Hepatocyte (in vitro differentiated cells): ENCODE results near the gene OPCML. TPM values are rescaled to one million over a fixed set of nuclear protein-coding genes. Genes with fewer than 3 reads are reported as not detected.

Source experiments
- DNase-seq: peaks from one replicate; pipeline ENCODE4 v3.0.0-alpha.2; 2016; ENCODE audit warnings: low spot score
- H2AFZ ChIP-seq: fragments of 200-600 bp; sonication (generic); 2 replicates; pipeline ENCODE4 v1.6.0; 2016; ENCODE audit warnings: antibody characterized with exemption, mild to moderate bottlenecking
- H3K27ac ChIP-seq: fragments of 200-600 bp; sonication (generic); 2 replicates; pipeline ENCODE4 v1.5.1; 2016; ENCODE audit warnings: mild to moderate bottlenecking
- H3K27me3 ChIP-seq: fragments of 200-600 bp; sonication (generic); 2 replicates; pipeline ENCODE4 v1.6.1; 2016
- H3K36me3 ChIP-seq: fragments of 200-600 bp; sonication (generic); replicated peaks from 2 replicates; pipeline ENCODE4 v1.5.1; 2016; ENCODE audit warnings: low read depth; ENCODE audit not compliant: insufficient read depth
- H3K4me1 ChIP-seq: fragments of 200-600 bp; sonication (generic); 2 replicates; pipeline ENCODE4 v1.5.1; 2016; ENCODE audit warnings: mild to moderate bottlenecking, moderate library complexity; ENCODE audit not compliant: insufficient read depth
- H3K4me2 ChIP-seq: fragments of 200-600 bp; sonication (generic); 2 replicates; pipeline ENCODE4 v1.6.0; 2016
- H3K4me3 ChIP-seq: fragments of 200-600 bp; sonication (generic); 2 replicates; pipeline ENCODE4 v1.5.1; 2016; ENCODE audit warnings: mild to moderate bottlenecking
- H3K79me2 ChIP-seq: fragments of 200-600 bp; sonication (generic); 2 replicates; pipeline ENCODE4 v1.6.0; 2017; ENCODE audit warnings: mild to moderate bottlenecking
- H3K9me2 ChIP-seq: fragments of 200-600 bp; sonication (generic); replicated peaks from 2 replicates; pipeline ENCODE4 v1.6.0; 2017; ENCODE audit warnings: mild to moderate bottlenecking; ENCODE audit not compliant: insufficient read depth
- H3K9me3 ChIP-seq: fragments of 200-600 bp; sonication (generic); 2 replicates; pipeline ENCODE4 v1.5.1; 2016; ENCODE audit warnings: low read depth, mild to moderate bottlenecking
- H4K20me1 ChIP-seq: fragments of 200-600 bp; sonication (generic); 2 replicates; pipeline ENCODE4 v1.6.0; 2016; ENCODE audit warnings: mild to moderate bottlenecking; ENCODE audit not compliant: insufficient read depth, poor library complexity, severe bottlenecking
- CTCF ChIP-seq: fragments of 200-600 bp; sonication (generic); IDR thresholded peaks from 2 replicates; pipeline ENCODE4 v1.5.1; 2016; ENCODE audit warnings: antibody characterized with exemption, mild to moderate bottlenecking; ENCODE audit not compliant: poor library complexity
- EZH2 ChIP-seq: fragments of 200-600 bp; sonication (generic); IDR thresholded peaks from 2 replicates; pipeline ENCODE4 v1.6.1; 2016; ENCODE audit warnings: antibody characterized with exemption, mild to moderate bottlenecking, borderline replicate concordance
- EZH2phosphoT487 ChIP-seq: fragments of 200-600 bp; sonication (generic); IDR thresholded peaks from one replicate; pipeline ENCODE4 v1.6.1; 2018; ENCODE audit warnings: antibody characterized with exemption, mild to moderate bottlenecking, low read depth, moderate library complexity; ENCODE audit not compliant: unreplicated experiment, severe bottlenecking
- WGBS: methylation state at CpG from one replicate; pipeline ENCODE4 v1.1.6; 2016; ENCODE audit warnings: low lambda C conversion rate; ENCODE audit errors: missing lambda C conversion rate; 5-methylcytosine and 5-hydroxymethylcytosine counted together
- polyA plus RNA-seq: library from polyadenylated mRNA; unstranded; fragments of >200 nt; fragmentation: Nextera tagmentation; extraction: Ambion mirVana; gene quantifications from 2 replicates; pipeline ENCODE4 v1.2.1, GENCODE V29; 2016
- total RNA-seq: library from RNA; depleted of rRNA; stranded (reverse); fragments of >200 nt; gene quantifications from 2 replicates; pipeline ENCODE4 v1.2.3, GENCODE V29; 2014

OPCML gene
- total and polyA plus RNA-seq, 2 experiments from 2014 or later = 0.37 to 0.98 TPM

GRCh38 chr11:133181066-133181465 lies 351.2 kb downstream of the OPCML start:
- no peaks in the 10 kb centered on the region for H3K4me1 ChIP-seq
- WGBS = 83% methylated on average over 10 of the region's 10 CpGs
- no peaks in the 10 kb centered on the region for H3K9me3 ChIP-seq
- H3K4me3 ChIP-seq = no peak overlapping the region
- no peaks in the 10 kb centered on the region for H3K36me3 ChIP-seq
- H3K27ac ChIP-seq = no peak overlapping the region
- TF ChIP-seq EZH2phosphoT487 = no peak
- no peak for TF ChIP-seq EZH2
- TF ChIP-seq CTCF = no peak
- H2AFZ ChIP-seq = no peak overlapping the region
- no peak overlapping the region for H3K4me2 ChIP-seq
- H3K79me2 ChIP-seq = no peaks in the 10 kb centered on the region
- no peaks in the 10 kb centered on the region for H3K9me2 ChIP-seq
- DNase-seq = no peak
- peaks cover 11% of the 10 kb centered on the region for H3K27me3 ChIP-seq
- H4K20me1 ChIP-seq = no peaks in the 10 kb centered on the region

DNA sequence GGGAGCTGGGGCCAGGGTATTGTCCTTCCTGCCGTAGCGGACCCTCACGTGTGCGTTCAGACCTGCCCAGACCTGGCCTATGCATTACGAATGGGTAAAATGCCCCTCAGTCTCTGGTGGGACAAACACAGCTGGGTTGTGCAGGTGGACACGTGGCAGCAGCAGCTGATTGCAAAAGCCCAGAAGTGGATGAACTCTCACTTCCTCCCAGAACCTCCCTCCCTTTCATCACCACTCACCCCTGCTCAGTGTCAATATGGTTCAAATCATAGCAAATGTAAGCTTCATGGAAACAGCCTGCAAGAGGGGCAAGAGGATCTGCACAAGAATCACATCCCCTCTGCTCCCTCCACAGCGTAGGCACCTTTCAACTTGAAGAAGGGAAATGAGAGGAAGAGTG lies 352.1 kb downstream of the OPCML start:
- H3K27me3 ChIP-seq = peaks cover 11% of the 10 kb centered on the region
- no peak overlapping the region for H3K27ac ChIP-seq
- DNase-seq = no peak
- H3K4me3 ChIP-seq = no peak overlapping the region
- H4K20me1 ChIP-seq = no peaks in the 10 kb centered on the region
- H3K79me2 ChIP-seq = no peaks in the 10 kb centered on the region
- no peak overlapping the region for H3K4me2 ChIP-seq
- H3K9me2 ChIP-seq = no peaks in the 10 kb centered on the region
- H2AFZ ChIP-seq = no peak overlapping the region
- 88% methylated on average over 7 of the region's 7 CpGs for WGBS
- TF ChIP-seq CTCF = no peak
- no peak for TF ChIP-seq EZH2phosphoT487
- TF ChIP-seq EZH2 = no peak
- no peaks in the 10 kb centered on the region for H3K4me1 ChIP-seq
- H3K9me3 ChIP-seq = no peaks in the 10 kb centered on the region
- no peaks in the 10 kb centered on the region for H3K36me3 ChIP-seq

GRCh38 chr11:133176748-133177147 lies 355.6 kb downstream of the OPCML start:
- DNase-seq = no peak
- no peak overlapping the region for H3K4me2 ChIP-seq
- no peaks in the 10 kb centered on the region for H3K4me1 ChIP-seq
- WGBS = 92% methylated on average over 4 of the region's 4 CpGs
- no peaks in the 10 kb centered on the region for H3K36me3 ChIP-seq
- H3K4me3 ChIP-seq = no peak overlapping the region
- TF ChIP-seq EZH2 = no peak
- TF ChIP-seq EZH2phosphoT487 = no peak
- no peak for TF ChIP-seq CTCF
- no peaks in the 10 kb centered on the region for H3K9me2 ChIP-seq
- no peaks in the 10 kb centered on the region for H4K20me1 ChIP-seq
- peaks cover 4% of the 10 kb centered on the region for H3K27me3 ChIP-seq
- H3K27ac ChIP-seq = no peak overlapping the region
- no peaks in the 10 kb centered on the region for H3K79me2 ChIP-seq
- no peak overlapping the region for H2AFZ ChIP-seq
- H3K9me3 ChIP-seq = no peaks in the 10 kb centered on the region

- no peaks in the 10 kb centered on the region for H3K79me2 ChIP-seq
- no peak overlapping the region for H3K4me3 ChIP-seq
- H3K36me3 ChIP-seq = no peaks in the 10 kb centered on the region
- no peak overlapping the region for H3K4me2 ChIP-seq
- TF ChIP-seq EZH2 (no peak), EZH2phosphoT487 (no peak), CTCF (no peak)
- H3K9me3 ChIP-seq = no peaks in the 10 kb centered on the region
- no peak overlapping the region for H2AFZ ChIP-seq
- no peaks in the 10 kb centered on the region for H4K20me1 ChIP-seq
- no peaks in the 10 kb centered on the region for H3K9me2 ChIP-seq
- H3K27me3 ChIP-seq = no peaks in the 10 kb centered on the region
- 88% methylated on average over 2 of the region's 2 CpGs for WGBS
- DNase-seq = no peak
- no peaks in the 10 kb centered on the region for H3K4me1 ChIP-seq
- no peak overlapping the region for H3K27ac ChIP-seq
Measured at GRCh38 chr11:133175103-133175502, 357.2 kb downstream of the OPCML start.
